ENCODE results near the gene PLEKHG4.

Gene PLEKHG4

DNA sequence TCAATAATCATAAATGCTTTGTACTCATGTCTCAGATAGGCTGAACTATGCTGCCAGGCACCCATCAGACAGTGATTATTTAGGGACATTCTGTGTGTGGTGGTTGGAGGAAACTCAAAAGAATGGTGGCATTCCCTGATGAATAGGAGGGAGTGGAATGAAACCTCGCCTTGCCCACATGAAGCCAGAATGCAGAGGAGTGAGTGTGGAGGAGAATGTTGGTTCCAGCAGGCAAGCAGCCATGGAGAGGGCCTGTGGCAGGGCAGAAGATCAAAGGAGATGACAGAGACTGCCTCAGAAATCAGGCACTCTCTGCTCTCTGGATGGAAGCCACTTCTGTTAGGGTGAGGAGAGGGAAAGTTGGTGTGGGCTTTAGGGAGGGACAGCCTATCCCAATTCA is 24.7 kb downstream of the PLEKHG4 start:
- no peak overlapping the region for H3K4me3 ChIP-seq (ENCODE audit: insufficient read depth in 1 of 2, low read depth in 1 of 2, low read length in 2 of 2)
- H2BK12ac ChIP-seq (ENCODE audit: low read length in 2 of 2): no peak overlapping the region
- no peak overlapping the region for H3K9ac ChIP-seq (ENCODE audit: low read length)
- H2BK120ac ChIP-seq (ENCODE audit: low read depth, low read length): no peak overlapping the region
- no peak overlapping the region for H2BK15ac ChIP-seq (ENCODE audit: low read depth, poor library complexity, severe bottlenecking)
- no peaks in the 10 kb centered on the region for H3K9me3 ChIP-seq (ENCODE audit: control insufficient read depth, low read length)
- no peak overlapping the region for H2BK5ac ChIP-seq (ENCODE audit: low read depth, low read length, poor library complexity, severe bottlenecking)
- no peak overlapping the region for H4K91ac ChIP-seq (ENCODE audit: low read length)
- peaks cover 3% of the 10 kb centered on the region for H3K4me1 ChIP-seq (ENCODE audit: control insufficient read depth, insufficient read depth, low read depth, low read length)
- no peaks in the 10 kb centered on the region for H3K36me3 ChIP-seq (ENCODE audit: control insufficient read depth in 1 of 2, insufficient read depth in 2 of 2, low read depth in 1 of 2, low read length in 2 of 2)
- no peak overlapping the region for H3K4ac ChIP-seq (ENCODE audit: low read depth in 1 of 2, low read length in 2 of 2)
- H3K23ac ChIP-seq (ENCODE audit: low read length in 2 of 2): no peak overlapping the region
- H4K8ac ChIP-seq (ENCODE audit: low read length): no peak overlapping the region
- no peak for DNase-seq
- no peaks in the 10 kb centered on the region for H3K79me1 ChIP-seq (replicated peaks; ENCODE audit: low read length, poor library complexity, severe bottlenecking)
- H3K14ac ChIP-seq (ENCODE audit: low read length in 2 of 2): no peak overlapping the region
- no peak overlapping the region for H2AK5ac ChIP-seq (ENCODE audit: low read length, severe bottlenecking)
- H3K27ac ChIP-seq (ENCODE audit: low read length, poor library complexity, severe bottlenecking): no peak overlapping the region
- no peak overlapping the region for H3K18ac ChIP-seq (ENCODE audit: low read depth in 1 of 2, low read length in 2 of 2)
- no peak overlapping the region for H3K4me2 ChIP-seq (ENCODE audit: low read length, poor library complexity, severe bottlenecking)
- H2AFZ ChIP-seq (ENCODE audit: low read depth, low read length): no peak overlapping the region
- peaks cover 0 to 8% of the 10 kb centered on the region in 2 experiments for H3K27me3 ChIP-seq (ENCODE audit: control insufficient read depth in 1 of 2, insufficient read depth in 1 of 2, low read length in 2 of 2)
- WGBS: 83% methylated on average over 1 of the region's 1 CpG

DNA sequence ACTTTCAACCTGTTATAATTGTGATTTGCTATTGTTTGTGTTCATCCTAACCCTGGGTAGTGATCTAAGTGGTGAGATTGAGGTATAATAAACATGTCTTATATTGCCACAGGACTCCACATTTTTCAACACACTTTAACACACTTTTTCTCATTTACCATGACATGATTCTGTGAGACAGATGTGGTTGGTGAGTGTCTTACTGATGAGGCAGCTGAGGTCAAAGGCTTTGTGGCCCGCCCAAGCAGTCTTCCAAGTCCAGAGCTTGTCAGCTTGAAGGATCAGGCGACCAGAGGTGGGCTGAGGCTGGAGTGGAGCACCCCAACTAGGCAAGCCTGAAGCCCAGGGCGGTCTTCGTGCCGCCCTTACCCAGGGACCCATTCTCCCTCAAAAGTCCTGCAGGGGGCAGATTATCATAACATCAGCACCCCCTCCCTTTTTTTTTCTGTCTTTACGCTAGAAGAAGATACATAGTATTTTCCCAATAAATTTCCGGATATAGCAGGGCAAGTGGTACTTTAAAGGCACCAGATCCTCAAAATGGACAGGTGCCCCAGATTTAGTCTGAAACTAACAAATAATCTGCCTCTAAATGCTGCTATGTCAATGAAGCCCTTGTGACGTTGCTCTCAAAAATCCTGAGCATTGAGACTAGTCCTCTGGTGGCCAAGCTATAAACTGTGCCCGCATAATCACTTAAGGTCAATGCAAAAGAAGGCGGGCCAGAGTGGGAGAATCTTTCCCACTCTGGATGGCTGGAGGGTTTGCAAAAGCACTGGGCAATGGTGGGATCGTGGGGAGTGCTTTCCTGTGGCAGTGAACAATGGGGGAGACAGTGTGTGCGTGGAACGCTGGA is 26.1 kb downstream of the PLEKHG4 start:
- H3K9me3 ChIP-seq (ENCODE audit: control insufficient read depth, low read length): no peaks in the 10 kb centered on the region
- peaks cover 3% of the 10 kb centered on the region for H3K4me1 ChIP-seq (ENCODE audit: control insufficient read depth, insufficient read depth, low read depth, low read length)
- no peak overlapping the region for H3K14ac ChIP-seq (ENCODE audit: low read length in 2 of 2)
- H3K27ac ChIP-seq (ENCODE audit: low read length, poor library complexity, severe bottlenecking): no peak overlapping the region
- no peaks in the 10 kb centered on the region for H3K79me1 ChIP-seq (replicated peaks; ENCODE audit: low read length, poor library complexity, severe bottlenecking)
- peaks cover 0 to under 1% of the 10 kb centered on the region in 2 experiments for H3K27me3 ChIP-seq (ENCODE audit: control insufficient read depth in 1 of 2, insufficient read depth in 1 of 2, low read length in 2 of 2)
- DNase-seq: no peak
- no peak overlapping the region for H3K18ac ChIP-seq (ENCODE audit: low read depth in 1 of 2, low read length in 2 of 2)
- no peak overlapping the region for H3K4me3 ChIP-seq (ENCODE audit: insufficient read depth in 1 of 2, low read depth in 1 of 2, low read length in 2 of 2)
- H3K4me2 ChIP-seq (ENCODE audit: low read length, poor library complexity, severe bottlenecking): no peak overlapping the region
- no peak overlapping the region for H3K9ac ChIP-seq (ENCODE audit: low read length)
- H3K4ac ChIP-seq (ENCODE audit: low read depth in 1 of 2, low read length in 2 of 2): no peak overlapping the region
- no peak overlapping the region for H2BK120ac ChIP-seq (ENCODE audit: low read depth, low read length)
- H2AK5ac ChIP-seq (ENCODE audit: low read length, severe bottlenecking): no peak overlapping the region
- H2AFZ ChIP-seq (ENCODE audit: low read depth, low read length): no peak overlapping the region
- H3K23ac ChIP-seq (ENCODE audit: low read length in 2 of 2): no peak overlapping the region
- H2BK5ac ChIP-seq (ENCODE audit: low read depth, low read length, poor library complexity, severe bottlenecking): no peak overlapping the region
- no peaks in the 10 kb centered on the region for H3K36me3 ChIP-seq (ENCODE audit: control insufficient read depth in 1 of 2, insufficient read depth in 2 of 2, low read depth in 1 of 2, low read length in 2 of 2)
- no peak overlapping the region for H2BK12ac ChIP-seq (ENCODE audit: low read length in 2 of 2)
- no peak overlapping the region for H2BK15ac ChIP-seq (ENCODE audit: low read depth, poor library complexity, severe bottlenecking)
- no peak overlapping the region for H4K8ac ChIP-seq (ENCODE audit: low read length)
- no peak overlapping the region for H4K91ac ChIP-seq (ENCODE audit: low read length)
- 87% methylated on average over 13 of the region's 13 CpGs for WGBS

DNA sequence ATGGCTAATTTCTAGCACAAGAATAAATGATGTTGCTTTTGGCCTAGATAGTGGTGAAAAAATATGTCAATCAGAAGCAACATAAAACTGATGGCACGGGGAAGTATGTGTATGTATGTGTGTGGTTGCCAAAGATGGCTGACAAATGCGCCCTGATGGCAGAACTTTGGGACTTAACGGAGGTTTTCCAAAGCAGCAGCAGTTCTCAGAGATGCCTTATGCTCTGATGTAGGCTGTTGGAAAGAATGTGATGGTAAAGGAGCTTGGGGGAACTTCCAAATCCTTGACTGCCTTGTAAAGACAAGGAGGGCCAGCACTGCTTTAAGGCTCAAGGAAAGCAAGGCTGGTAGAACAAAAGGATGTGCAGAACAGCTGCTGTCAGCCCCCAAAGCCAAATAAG is 31.2 kb downstream of the PLEKHG4 start:
- Histone ChIP-seq H2BK12ac (ENCODE audit: low read length in 2 of 2) (peak overlapping the region; percentile 85 to 88), H2BK120ac (ENCODE audit: low read depth, low read length) (peak overlapping the region; percentile 54), H2BK5ac (ENCODE audit: low read depth, low read length, poor library complexity, severe bottlenecking) (no peak overlapping the region), H4K8ac (ENCODE audit: low read length) (no peak overlapping the region), H3K27me3 (ENCODE audit: control insufficient read depth in 1 of 2, insufficient read depth in 1 of 2, low read length in 2 of 2) (no peaks in the 10 kb centered on the region), H3K9ac (ENCODE audit: low read length) (no peak overlapping the region), H2AFZ (ENCODE audit: low read depth, low read length) (no peak overlapping the region), H3K4ac (ENCODE audit: low read depth in 1 of 2, low read length in 2 of 2) (peak overlapping the region; percentile 35 to 45), H3K18ac (ENCODE audit: low read depth in 1 of 2, low read length in 2 of 2) (peak overlapping the region; percentile 49 to 74), H3K4me2 (ENCODE audit: low read length, poor library complexity, severe bottlenecking) (no peak overlapping the region), H3K9me3 (ENCODE audit: control insufficient read depth, low read length) (no peaks in the 10 kb centered on the region), H3K4me1 (ENCODE audit: control insufficient read depth, insufficient read depth, low read depth, low read length) (peaks cover 4% of the 10 kb centered on the region), H3K14ac (ENCODE audit: low read length in 2 of 2) (no peak overlapping the region), H3K27ac (ENCODE audit: low read length, poor library complexity, severe bottlenecking) (no peak overlapping the region), H2AK5ac (ENCODE audit: low read length, severe bottlenecking) (no peak overlapping the region), H3K79me1 (replicated peaks; ENCODE audit: low read length, poor library complexity, severe bottlenecking) (no peaks in the 10 kb centered on the region), H3K4me3 (ENCODE audit: insufficient read depth in 1 of 2, low read depth in 1 of 2, low read length in 2 of 2) (no peak overlapping the region), H4K91ac (ENCODE audit: low read length) (peak overlapping the region; percentile 94), H3K36me3 (ENCODE audit: control insufficient read depth in 1 of 2, insufficient read depth in 2 of 2, low read depth in 1 of 2, low read length in 2 of 2) (no peaks in the 10 kb centered on the region), H2BK15ac (ENCODE audit: low read depth, poor library complexity, severe bottlenecking) (no peak overlapping the region), H3K23ac (ENCODE audit: low read length in 2 of 2) (no peak overlapping the region)
- WGBS: 96% methylated on average over 3 of the region's 3 CpGs
- peak; percentile 14 for DNase-seq

DNA sequence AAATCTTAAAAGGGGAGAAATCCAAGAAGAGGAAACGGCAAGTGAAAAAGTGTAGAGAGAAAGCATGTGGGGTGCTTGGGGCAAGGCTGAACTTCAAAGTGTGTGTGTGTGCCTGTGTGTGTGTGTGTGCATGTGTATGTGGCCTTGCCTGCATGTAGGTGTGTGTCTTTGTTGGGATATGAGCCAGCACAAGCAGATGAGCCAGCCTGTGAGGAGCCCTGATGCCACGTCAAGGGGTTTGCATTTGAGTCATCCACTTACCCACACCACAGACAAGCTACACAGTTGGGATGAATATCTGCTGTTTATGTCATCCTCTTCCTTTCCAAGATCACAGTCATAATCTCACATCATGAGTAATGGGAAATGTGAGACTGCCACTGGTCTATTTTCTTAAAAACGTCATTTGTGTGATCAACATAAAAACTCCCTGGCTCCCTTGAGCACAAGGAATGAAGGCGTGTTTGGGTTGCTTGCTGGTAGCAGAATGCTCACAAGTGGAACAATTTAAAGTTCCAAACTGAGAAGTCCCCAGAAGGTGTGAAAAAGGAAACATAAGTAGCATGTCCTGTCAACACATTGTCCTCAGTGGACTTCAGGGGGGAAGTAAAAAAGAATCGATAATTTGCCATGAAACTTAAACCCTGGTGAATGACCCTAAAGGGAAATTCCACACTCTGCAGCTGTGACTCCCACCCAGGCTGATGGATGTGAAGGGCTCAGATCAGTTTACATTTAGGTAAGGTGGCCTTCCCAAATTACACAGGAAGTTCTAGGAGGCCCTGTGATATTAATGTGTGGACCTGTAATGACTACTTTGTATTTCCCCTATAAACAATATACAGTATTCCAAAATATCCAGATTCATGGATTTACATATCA is 32.5 kb downstream of the PLEKHG4 start:
- Histone ChIP-seq H3K18ac (ENCODE audit: low read depth in 1 of 2, low read length in 2 of 2) (peak overlapping the region; percentile 66 to 74), H2BK120ac (ENCODE audit: low read depth, low read length) (peak overlapping the region; percentile 77), H2AK5ac (ENCODE audit: low read length, severe bottlenecking) (no peak overlapping the region), H3K9me3 (ENCODE audit: control insufficient read depth, low read length) (no peaks in the 10 kb centered on the region), H2BK5ac (ENCODE audit: low read depth, low read length, poor library complexity, severe bottlenecking) (no peak overlapping the region), H3K79me1 (replicated peaks; ENCODE audit: low read length, poor library complexity, severe bottlenecking) (no peaks in the 10 kb centered on the region), H3K27ac (ENCODE audit: low read length, poor library complexity, severe bottlenecking) (peak overlapping the region; percentile 30), H3K36me3 (ENCODE audit: control insufficient read depth in 1 of 2, insufficient read depth in 2 of 2, low read depth in 1 of 2, low read length in 2 of 2) (no peaks in the 10 kb centered on the region), H3K4me1 (ENCODE audit: control insufficient read depth, insufficient read depth, low read depth, low read length) (peaks cover 4% of the 10 kb centered on the region), H4K8ac (ENCODE audit: low read length) (peak overlapping the region; percentile 76), H3K4ac (ENCODE audit: low read depth in 1 of 2, low read length in 2 of 2) (peak overlapping the region; percentile 46 to 87), H2BK15ac (ENCODE audit: low read depth, poor library complexity, severe bottlenecking) (no peak overlapping the region), H3K4me3 (ENCODE audit: insufficient read depth in 1 of 2, low read depth in 1 of 2, low read length in 2 of 2) (no peak overlapping the region), H3K27me3 (ENCODE audit: control insufficient read depth in 1 of 2, insufficient read depth in 1 of 2, low read length in 2 of 2) (no peaks in the 10 kb centered on the region), H3K9ac (ENCODE audit: low read length) (peak overlapping the region; percentile 82), H3K4me2 (ENCODE audit: low read length, poor library complexity, severe bottlenecking) (no peak overlapping the region), H3K23ac (ENCODE audit: low read length in 2 of 2) (no peak overlapping the region), H3K14ac (ENCODE audit: low read length in 2 of 2) (peak overlapping the region in 1 of 2 experiments; percentile 46), H2BK12ac (ENCODE audit: low read length in 2 of 2) (peak overlapping the region; percentile 85 to 96), H2AFZ (ENCODE audit: low read depth, low read length) (no peak overlapping the region), H4K91ac (ENCODE audit: low read length) (peak overlapping the region; percentile 80)
- WGBS: 18% methylated on average over 4 of the region's 5 CpGs
- peak; percentile 100 for DNase-seq

All from mesenchymal stem cell (in vitro differentiated cells and primary cell).